HFFc6 (cell line): ENCODE data around the gene SUFU. TPM values are rescaled to one million over a fixed set of nuclear protein-coding genes. Genes with fewer than 3 reads are reported as not detected.
A peak's percentile ranks its signal among the peaks of the same experiment; 100 is the strongest.

Experiments used
- DNase-seq: peaks from one replicate; pipeline ENCODE4 v3.0.0-alpha.2; 2018
- H3K27ac Mint-ChIP-seq: 2 replicates; pipeline ENCODE4 v1.8.0; 2020; ENCODE audit warnings: mild to moderate bottlenecking, mixed read lengths
- H3K27me3 Mint-ChIP-seq: 2 replicates; pipeline ENCODE4 v1.8.0; 2021; ENCODE audit warnings: mild to moderate bottlenecking, moderate library complexity, mixed read lengths; ENCODE audit not compliant: insufficient read depth
- H3K36me3 Mint-ChIP-seq: 2 replicates; pipeline ENCODE4 v1.8.0; 2021; ENCODE audit warnings: low read depth, mixed read lengths
- H3K4me1 Mint-ChIP-seq: 2 replicates; pipeline ENCODE4 v1.8.0; 2020; ENCODE audit warnings: low read depth, mixed read lengths
- H3K4me3 Mint-ChIP-seq: 2 replicates; pipeline ENCODE4 v1.8.0; 2020; ENCODE audit warnings: mild to moderate bottlenecking, moderate library complexity, mixed read lengths
- H3K9me3 Mint-ChIP-seq: 2 replicates; pipeline ENCODE4 v1.8.0; 2020; ENCODE audit warnings: mild to moderate bottlenecking, mixed read lengths
- CTCF ChIP-seq: fragments of 200-600 bp; sonication (generic); IDR thresholded peaks from 2 replicates; pipeline ENCODE4 v1.5.0; 2021; ENCODE audit warnings: antibody characterized with exemption, mild to moderate bottlenecking
- total RNA-seq, 6 experiments: library from RNA; stranded (reverse); fragmentation: NEBNext Ultra II Directional; extraction: Animal tissue kit (Norgen Biotek cat#: 25700); gene quantifications; 2 replicates in 1 of 6; 3 replicates in 5 of 6; pipeline ENCODE4 v1.2.3, GENCODE V29; 2021

SUFU gene
- total RNA-seq, 6 experiments from 2014 or later: 12.8 to 16.8 (median 15.2) TPM

GRCh38 chr10:102652170-102652916 is 148.6 kb downstream of the SUFU start:
- peaks cover 23% of the 10 kb centered on the region for H3K36me3 Mint-ChIP-seq
- DNase-seq: no peak
- no peak overlapping the region for H3K4me3 Mint-ChIP-seq
- TF ChIP-seq CTCF: no peak
- H3K27ac Mint-ChIP-seq: peak overlapping the region; percentile 21; the same call in 1 of the 2 replicates
- peaks cover 3% of the 10 kb centered on the region; the same call in 1 of the 2 replicates for H3K27me3 Mint-ChIP-seq
- peaks cover 45% of the 10 kb centered on the region for H3K4me1 Mint-ChIP-seq
- no peaks in the 10 kb centered on the region for H3K9me3 Mint-ChIP-seq

- DNase-seq: no peak
- TF ChIP-seq CTCF: no peak
- Mint-ChIP-seq H3K4me1 (peaks cover 38% of the 10 kb centered on the region), H3K27ac (no peak overlapping the region), H3K36me3 (peaks cover 28% of the 10 kb centered on the region), H3K27me3 (0 out of 2 replicates have a peak, but pooled peaks cover 1% of the 10 kb centered on the region), H3K9me3 (no peaks in the 10 kb centered on the region), H3K4me3 (no peak overlapping the region)
These were observed 149.3 kb downstream of the SUFU start for GRCh38 chr10:102653060-102653459.

GRCh38 chr10:102654566-102654965 is 150.8 kb downstream of the SUFU start:
- Mint-ChIP-seq H3K4me1 (peaks cover 23% of the 10 kb centered on the region), H3K4me3 (no peak overlapping the region), H3K36me3 (peaks cover 28% of the 10 kb centered on the region), H3K9me3 (no peaks in the 10 kb centered on the region), H3K27me3 (0 out of 2 replicates have a peak, but pooled peaks cover 1% of the 10 kb centered on the region), H3K27ac (no peak overlapping the region; the same call in 1 of the 2 replicates)
- no peak for TF ChIP-seq CTCF
- DNase-seq: no peak

GRCh38 chr10:102654969-102655368 is 151.2 kb downstream of the SUFU start:
- TF ChIP-seq CTCF: no peak
- Mint-ChIP-seq H3K4me3 (no peak overlapping the region), H3K27me3 (0 out of 2 replicates have a peak, but pooled peaks cover 1% of the 10 kb centered on the region), H3K27ac (no peak overlapping the region; the same call in 1 of the 2 replicates), H3K9me3 (no peaks in the 10 kb centered on the region), H3K4me1 (peaks cover 21% of the 10 kb centered on the region), H3K36me3 (peaks cover 28% of the 10 kb centered on the region)
- DNase-seq: no peak

- peaks cover 15% of the 10 kb centered on the region for H3K4me1 Mint-ChIP-seq
- H3K27ac Mint-ChIP-seq: no peak overlapping the region
- no peak for TF ChIP-seq CTCF
- no peak overlapping the region for H3K4me3 Mint-ChIP-seq
- H3K9me3 Mint-ChIP-seq: no peaks in the 10 kb centered on the region
- H3K36me3 Mint-ChIP-seq: peaks cover 28% of the 10 kb centered on the region
- H3K27me3 Mint-ChIP-seq: 0 out of 2 replicates have a peak, but pooled peaks cover 1% of the 10 kb centered on the region
- no peak for DNase-seq
These were observed 152.3 kb downstream of the SUFU start for GRCh38 chr10:102656026-102656425.
